Measurements from ENCODE around the gene RUNX2.

RUNX2 gene

DNA sequence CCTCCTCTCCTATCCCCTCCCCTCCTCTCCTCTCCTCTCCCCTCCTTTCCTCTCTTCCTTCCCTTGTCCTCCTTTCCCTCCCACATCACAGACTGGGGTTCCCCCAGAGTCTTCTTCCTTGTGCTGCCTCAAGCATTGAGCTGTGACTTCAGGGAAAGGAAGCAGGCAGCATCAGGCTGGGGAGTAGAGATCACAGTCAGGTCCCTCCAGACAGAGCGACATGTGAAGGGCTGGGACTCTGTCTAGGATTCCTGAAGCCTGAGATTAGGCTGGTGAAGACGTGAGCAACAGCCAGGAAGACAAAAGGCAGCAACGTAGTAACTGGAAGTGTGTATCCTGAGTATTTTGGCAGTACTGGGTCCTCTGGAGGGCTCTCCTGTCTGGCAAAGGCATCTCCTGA, 315.0 kb downstream of the RUNX2 start:
- H3K9me3 ChIP-seq (ENCODE audit: control insufficient read depth, insufficient read depth, low read depth, low read length) = no peaks in the 10 kb centered on the region
- H3K27ac ChIP-seq (ENCODE audit: low read depth, low read length) = no peak overlapping the region
- H3K4me3 ChIP-seq (ENCODE audit: low read depth, low read length) = no peak overlapping the region
- H3K27me3 ChIP-seq (ENCODE audit: control insufficient read depth, insufficient read depth, low read length) = peaks cover 14% of the 10 kb centered on the region
- no peaks in the 10 kb centered on the region for H3K36me3 ChIP-seq (ENCODE audit: control insufficient read depth, insufficient read depth, low read length)
- no peak overlapping the region for H3K9ac ChIP-seq (ENCODE audit: low read length)
- peaks cover 29% of the 10 kb centered on the region for H3K4me1 ChIP-seq (ENCODE audit: control insufficient read depth, insufficient read depth, low read length)

DNA sequence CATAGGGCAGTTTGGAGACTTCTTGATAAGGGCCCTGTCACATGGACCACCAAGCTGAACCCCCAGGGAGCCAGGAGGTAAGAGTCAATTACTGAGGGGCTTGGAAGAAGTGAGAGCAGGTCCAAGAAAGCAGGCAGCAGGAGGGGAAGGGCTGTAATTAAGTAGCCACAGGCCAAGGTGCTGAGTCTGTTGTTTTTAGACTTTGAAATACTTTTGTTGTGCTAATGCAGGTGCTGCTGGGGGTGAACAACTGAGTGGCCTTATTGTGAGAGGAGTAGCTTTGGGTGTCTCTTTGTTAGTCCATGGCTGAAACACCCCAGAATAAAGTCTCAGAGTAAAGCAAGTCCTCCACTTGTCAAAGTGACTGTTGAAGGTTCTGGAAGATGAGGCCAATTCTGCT, 316.6 kb downstream of the RUNX2 start:
- Histone ChIP-seq H3K4me3 (ENCODE audit: low read depth, low read length) (no peak overlapping the region), H3K9ac (ENCODE audit: low read length) (no peak overlapping the region), H3K9me3 (ENCODE audit: control insufficient read depth, insufficient read depth, low read depth, low read length) (no peaks in the 10 kb centered on the region), H3K27me3 (ENCODE audit: control insufficient read depth, insufficient read depth, low read length) (peaks cover 14% of the 10 kb centered on the region), H3K36me3 (ENCODE audit: control insufficient read depth, insufficient read depth, low read length) (no peaks in the 10 kb centered on the region), H3K27ac (ENCODE audit: low read depth, low read length) (no peak overlapping the region), H3K4me1 (ENCODE audit: control insufficient read depth, insufficient read depth, low read length) (peaks cover 29% of the 10 kb centered on the region)

DNA sequence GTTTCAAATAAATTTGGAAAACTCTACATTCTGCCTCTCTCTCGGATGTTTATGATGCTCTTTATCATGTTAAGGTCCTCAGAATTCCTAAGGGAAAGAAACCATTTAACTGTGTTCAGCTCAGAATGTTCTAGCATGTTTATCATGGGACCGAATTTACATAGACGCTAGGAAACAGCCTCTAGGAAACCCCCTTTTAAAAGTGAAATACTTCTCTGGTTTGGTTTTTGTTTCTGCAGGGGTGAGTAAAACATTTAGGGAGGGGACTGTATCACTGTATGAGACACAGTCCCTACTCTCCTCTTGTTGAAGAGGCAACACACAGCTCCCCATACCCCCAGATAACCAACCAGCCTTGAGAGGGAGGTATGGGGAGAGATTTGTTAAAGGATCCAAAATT, 317.2 kb downstream of the RUNX2 start:
- no peaks in the 10 kb centered on the region for H3K9me3 ChIP-seq (ENCODE audit: control insufficient read depth, insufficient read depth, low read depth, low read length)
- no peak overlapping the region for H3K27ac ChIP-seq (ENCODE audit: low read depth, low read length)
- H3K4me3 ChIP-seq (ENCODE audit: low read depth, low read length) = no peak overlapping the region
- H3K9ac ChIP-seq (ENCODE audit: low read length) = no peak overlapping the region
- H3K36me3 ChIP-seq (ENCODE audit: control insufficient read depth, insufficient read depth, low read length) = no peaks in the 10 kb centered on the region
- H3K4me1 ChIP-seq (ENCODE audit: control insufficient read depth, insufficient read depth, low read length) = peaks cover 29% of the 10 kb centered on the region
- H3K27me3 ChIP-seq (ENCODE audit: control insufficient read depth, insufficient read depth, low read length) = peaks cover 14% of the 10 kb centered on the region

DNA sequence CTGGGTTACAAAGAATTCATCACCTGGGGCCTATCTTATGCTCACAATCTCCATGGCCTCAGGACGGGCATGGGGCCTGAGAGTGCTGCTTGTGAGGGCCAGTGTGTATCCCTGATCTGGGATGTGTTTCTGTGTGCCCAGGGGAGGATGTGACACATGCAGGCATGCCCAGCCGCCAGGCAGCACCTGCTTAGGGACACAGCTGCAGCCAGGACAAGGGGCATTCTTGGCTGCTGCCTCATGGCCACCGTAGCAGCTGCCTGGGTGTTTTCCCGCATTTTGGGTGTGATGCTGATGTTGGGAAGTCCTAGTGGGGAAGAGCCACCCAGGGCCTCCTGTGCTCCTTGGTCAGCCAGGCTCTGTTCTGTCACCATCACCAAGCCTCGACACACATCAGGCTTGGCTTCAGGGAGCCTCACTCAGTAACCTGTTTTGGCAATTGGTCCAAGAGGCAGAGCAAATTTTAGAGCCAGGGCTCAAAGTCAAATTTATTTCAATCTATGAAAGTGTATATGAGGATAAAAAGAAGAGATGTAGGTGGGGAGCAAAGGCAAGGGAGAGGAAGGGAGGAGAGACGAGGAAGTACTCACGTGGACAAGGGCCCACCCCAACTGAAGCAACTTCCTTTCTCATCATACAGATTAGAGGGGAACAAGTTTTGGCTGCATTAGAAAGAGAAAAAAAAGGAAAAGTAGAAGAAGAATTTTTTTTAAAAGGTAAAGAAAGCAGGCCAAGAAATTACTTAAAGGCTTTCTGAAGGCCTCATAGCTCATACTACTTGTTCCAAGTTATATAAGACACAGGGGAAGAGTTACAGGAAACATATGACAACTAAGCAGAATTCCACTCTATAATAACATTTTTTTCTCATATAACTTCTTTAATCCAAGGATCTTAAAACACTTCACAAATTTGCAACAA, 319.5 kb downstream of the RUNX2 start:
- Histone ChIP-seq H3K9me3 (ENCODE audit: control insufficient read depth, insufficient read depth, low read depth, low read length) (no peaks in the 10 kb centered on the region), H3K9ac (ENCODE audit: low read length) (no peak overlapping the region), H3K27ac (ENCODE audit: low read depth, low read length) (no peak overlapping the region), H3K4me3 (ENCODE audit: low read depth, low read length) (no peak overlapping the region), H3K4me1 (ENCODE audit: control insufficient read depth, insufficient read depth, low read length) (peaks cover 22% of the 10 kb centered on the region), H3K36me3 (ENCODE audit: control insufficient read depth, insufficient read depth, low read length) (no peaks in the 10 kb centered on the region), H3K27me3 (ENCODE audit: control insufficient read depth, insufficient read depth, low read length) (peaks cover 14% of the 10 kb centered on the region)

DNA sequence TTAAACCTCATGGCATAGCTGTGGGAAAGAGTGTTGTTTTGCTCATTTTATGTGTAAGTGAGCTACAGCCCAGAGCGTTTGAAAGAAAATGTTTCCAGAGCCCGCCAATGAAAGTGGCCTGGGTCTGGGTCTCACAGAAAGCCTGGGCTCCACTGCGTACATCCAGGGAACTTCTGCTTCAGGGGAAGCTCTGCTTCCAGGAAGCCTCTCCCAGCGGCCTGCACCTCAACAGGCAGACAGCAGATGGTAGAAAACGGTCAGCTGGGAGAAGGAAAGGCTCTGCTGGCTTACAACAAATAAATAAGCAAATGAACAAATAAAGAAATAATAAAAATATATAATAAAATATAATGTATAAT, 320.1 kb downstream of the RUNX2 start:
- no peak overlapping the region for H3K4me3 ChIP-seq (ENCODE audit: low read depth, low read length)
- peaks cover 12% of the 10 kb centered on the region for H3K27me3 ChIP-seq (ENCODE audit: control insufficient read depth, insufficient read depth, low read length)
- no peak overlapping the region for H3K9ac ChIP-seq (ENCODE audit: low read length)
- no peak overlapping the region for H3K27ac ChIP-seq (ENCODE audit: low read depth, low read length)
- peaks cover 20% of the 10 kb centered on the region for H3K4me1 ChIP-seq (ENCODE audit: control insufficient read depth, insufficient read depth, low read length)
- no peaks in the 10 kb centered on the region for H3K36me3 ChIP-seq (ENCODE audit: control insufficient read depth, insufficient read depth, low read length)
- no peaks in the 10 kb centered on the region for H3K9me3 ChIP-seq (ENCODE audit: control insufficient read depth, insufficient read depth, low read depth, low read length)

DNA sequence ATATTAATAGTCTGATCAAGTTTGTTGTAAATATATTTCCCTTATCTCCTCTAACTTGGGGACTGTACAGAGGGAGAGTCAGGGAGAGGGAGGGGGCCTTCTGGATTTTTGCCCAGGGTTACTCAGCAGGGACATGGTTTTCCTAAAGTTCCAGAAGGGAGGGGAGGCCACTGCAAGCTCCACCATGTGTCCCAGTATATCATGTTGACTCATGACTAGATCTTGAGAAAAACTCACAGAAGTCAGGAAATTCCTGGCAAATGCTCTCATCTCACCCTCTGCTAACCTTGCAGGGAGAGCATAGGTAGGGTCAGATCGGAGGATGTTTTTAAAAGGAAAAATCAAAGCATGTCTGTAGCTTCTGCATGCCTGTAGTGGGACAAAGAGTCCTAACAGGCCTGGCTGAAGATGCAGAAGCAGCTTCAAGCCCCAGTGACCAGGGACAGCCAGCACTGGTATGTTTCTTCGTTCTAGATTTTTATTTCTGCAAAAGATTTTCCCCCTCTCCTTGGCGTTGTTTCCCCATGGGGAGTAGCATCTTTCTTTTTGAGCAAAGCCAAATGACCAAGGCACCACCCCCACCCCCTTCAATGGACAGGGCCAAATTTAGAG, 322.5 kb downstream of the RUNX2 start:
- no peaks in the 10 kb centered on the region for H3K27me3 ChIP-seq (ENCODE audit: control insufficient read depth, insufficient read depth, low read length)
- no peak overlapping the region for H3K27ac ChIP-seq (ENCODE audit: low read depth, low read length)
- H3K4me3 ChIP-seq (ENCODE audit: low read depth, low read length) = no peak overlapping the region
- no peaks in the 10 kb centered on the region for H3K9me3 ChIP-seq (ENCODE audit: control insufficient read depth, insufficient read depth, low read depth, low read length)
- H3K4me1 ChIP-seq (ENCODE audit: control insufficient read depth, insufficient read depth, low read length) = no peaks in the 10 kb centered on the region
- no peaks in the 10 kb centered on the region for H3K36me3 ChIP-seq (ENCODE audit: control insufficient read depth, insufficient read depth, low read length)
- H3K9ac ChIP-seq (ENCODE audit: low read length) = no peak overlapping the region

DNA sequence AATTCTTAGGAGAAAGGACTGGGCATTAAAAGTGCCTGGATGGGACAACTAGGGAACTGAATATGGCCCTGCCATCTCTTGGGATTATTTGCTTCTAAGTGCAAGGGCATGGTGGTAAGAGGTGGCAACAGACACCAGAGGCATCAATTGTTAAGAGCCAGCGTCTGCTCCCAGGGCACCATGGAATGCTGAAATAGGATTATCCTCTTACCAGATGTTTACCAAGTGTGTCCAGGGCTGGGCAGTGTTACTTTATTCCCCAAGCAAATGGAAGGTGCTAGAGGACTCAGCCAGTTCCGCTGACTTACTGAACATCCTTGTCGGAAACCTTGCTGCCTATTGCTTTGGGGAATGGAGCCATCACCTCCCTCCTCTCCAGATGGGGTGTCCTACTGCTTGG, 323.2 kb downstream of the RUNX2 start:
- H3K9ac ChIP-seq (ENCODE audit: low read length) = no peak overlapping the region

GRCh38 chr6:45652416-45652815, 324.3 kb downstream of the RUNX2 start:
- no peak overlapping the region for H3K9ac ChIP-seq (ENCODE audit: low read length)
- H3K27ac ChIP-seq (ENCODE audit: low read depth, low read length) = no peak overlapping the region
- H3K36me3 ChIP-seq (ENCODE audit: control insufficient read depth, insufficient read depth, low read length) = no peaks in the 10 kb centered on the region
- H3K9me3 ChIP-seq (ENCODE audit: control insufficient read depth, insufficient read depth, low read depth, low read length) = no peaks in the 10 kb centered on the region
- H3K4me1 ChIP-seq (ENCODE audit: control insufficient read depth, insufficient read depth, low read length) = no peaks in the 10 kb centered on the region
- no peak overlapping the region for H3K4me3 ChIP-seq (ENCODE audit: low read depth, low read length)
- no peaks in the 10 kb centered on the region for H3K27me3 ChIP-seq (ENCODE audit: control insufficient read depth, insufficient read depth, low read length)

More for the DNA sequence above, 323.2 kb downstream of the RUNX2 start:
- no peaks in the 10 kb centered on the region for H3K9me3 ChIP-seq (ENCODE audit: control insufficient read depth, insufficient read depth, low read depth, low read length)
- H3K36me3 ChIP-seq (ENCODE audit: control insufficient read depth, insufficient read depth, low read length) = no peaks in the 10 kb centered on the region
- no peaks in the 10 kb centered on the region for H3K4me1 ChIP-seq (ENCODE audit: control insufficient read depth, insufficient read depth, low read length)
- no peaks in the 10 kb centered on the region for H3K27me3 ChIP-seq (ENCODE audit: control insufficient read depth, insufficient read depth, low read length)
- H3K27ac ChIP-seq (ENCODE audit: low read depth, low read length) = no peak overlapping the region
- no peak overlapping the region for H3K4me3 ChIP-seq (ENCODE audit: low read depth, low read length)

DNA sequence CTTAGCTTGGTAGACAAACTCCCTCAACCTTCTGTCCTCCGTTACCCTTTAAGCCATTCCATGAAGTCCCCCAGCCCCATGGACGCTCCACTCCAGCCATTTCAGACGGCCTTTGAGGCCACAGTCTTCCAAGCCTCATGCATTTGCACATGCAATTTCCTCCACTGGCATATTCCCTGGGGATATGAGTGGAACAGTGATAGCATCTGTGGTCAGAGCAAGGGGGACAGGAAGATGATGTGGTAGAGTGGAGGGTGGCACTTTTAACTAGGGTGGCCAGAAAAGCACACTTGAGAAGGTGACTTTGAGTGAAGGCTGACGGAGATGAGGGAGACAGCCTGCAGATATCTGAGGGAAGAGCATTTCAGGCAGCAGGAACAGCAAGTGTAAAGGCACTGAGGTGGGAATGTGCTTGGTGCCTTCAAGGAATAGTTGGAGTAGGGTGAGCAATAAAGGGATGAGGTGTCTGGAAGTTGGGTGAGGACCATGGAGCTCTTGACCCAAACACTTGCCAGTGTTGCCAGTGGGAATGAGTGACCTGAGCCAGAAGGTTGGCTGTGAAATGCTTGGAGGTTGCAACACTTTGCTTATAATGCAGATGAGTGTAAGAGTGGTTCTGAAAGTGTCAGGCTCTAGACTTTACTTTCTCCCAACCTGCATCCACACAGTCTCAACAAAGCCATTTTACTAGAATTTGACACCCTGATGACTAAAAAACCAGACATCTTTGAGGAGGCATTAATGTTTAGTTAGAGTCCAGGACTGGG, 325.2 kb downstream of the RUNX2 start:
- no peak overlapping the region for H3K4me3 ChIP-seq (ENCODE audit: low read depth, low read length)
- no peak overlapping the region for H3K27ac ChIP-seq (ENCODE audit: low read depth, low read length)

DNA sequence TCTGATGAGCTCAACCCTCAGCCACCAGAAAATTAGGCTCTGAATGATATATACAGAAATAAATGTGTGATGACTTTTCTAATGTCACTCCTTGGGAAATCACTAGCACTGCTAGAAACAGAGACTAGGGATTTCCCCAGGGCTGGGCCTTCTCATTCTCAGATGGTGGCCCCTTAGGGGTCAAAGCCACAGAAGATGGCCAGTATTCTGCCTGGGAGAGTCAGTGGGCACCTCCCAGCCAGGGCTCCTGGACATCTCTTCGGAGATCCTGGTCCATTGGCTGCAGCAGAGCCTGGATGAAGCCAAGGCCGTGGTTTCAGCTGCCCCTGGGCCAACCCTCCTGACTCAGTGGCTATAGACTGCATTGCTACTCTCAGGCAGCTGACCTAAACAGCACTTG, 326.5 kb downstream of the RUNX2 start:
- no peaks in the 10 kb centered on the region for H3K4me1 ChIP-seq (ENCODE audit: control insufficient read depth, insufficient read depth, low read length)
- H3K27me3 ChIP-seq (ENCODE audit: control insufficient read depth, insufficient read depth, low read length) = no peaks in the 10 kb centered on the region
- no peak overlapping the region for H3K27ac ChIP-seq (ENCODE audit: low read depth, low read length)
- H3K4me3 ChIP-seq (ENCODE audit: low read depth, low read length) = no peak overlapping the region
- H3K36me3 ChIP-seq (ENCODE audit: control insufficient read depth, insufficient read depth, low read length) = no peaks in the 10 kb centered on the region
- no peaks in the 10 kb centered on the region for H3K9me3 ChIP-seq (ENCODE audit: control insufficient read depth, insufficient read depth, low read depth, low read length)
- H3K9ac ChIP-seq (ENCODE audit: low read length) = no peak overlapping the region

More for the DNA sequence above, 325.2 kb downstream of the RUNX2 start:
- Histone ChIP-seq H3K4me1 (ENCODE audit: control insufficient read depth, insufficient read depth, low read length) (no peaks in the 10 kb centered on the region), H3K9me3 (ENCODE audit: control insufficient read depth, insufficient read depth, low read depth, low read length) (no peaks in the 10 kb centered on the region), H3K9ac (ENCODE audit: low read length) (no peak overlapping the region), H3K36me3 (ENCODE audit: control insufficient read depth, insufficient read depth, low read length) (no peaks in the 10 kb centered on the region), H3K27me3 (ENCODE audit: control insufficient read depth, insufficient read depth, low read length) (no peaks in the 10 kb centered on the region)

Data from HUES6 (cell line).